NCI-H187 (cell line): ENCODE measurements around the gene ARHGAP25.
"Not testable (repeated sequence)": the region's sequence is repeated elsewhere in the genome, so short reads cannot be mapped to it uniquely, and the experiment has no call there.

Source experiments
- DNase-seq, 2 experiments: peaks; one replicate each; lab custom pipeline; 2025; lab: John Stamatoyannopoulos, UW

The ARHGAP25 gene

DNA sequence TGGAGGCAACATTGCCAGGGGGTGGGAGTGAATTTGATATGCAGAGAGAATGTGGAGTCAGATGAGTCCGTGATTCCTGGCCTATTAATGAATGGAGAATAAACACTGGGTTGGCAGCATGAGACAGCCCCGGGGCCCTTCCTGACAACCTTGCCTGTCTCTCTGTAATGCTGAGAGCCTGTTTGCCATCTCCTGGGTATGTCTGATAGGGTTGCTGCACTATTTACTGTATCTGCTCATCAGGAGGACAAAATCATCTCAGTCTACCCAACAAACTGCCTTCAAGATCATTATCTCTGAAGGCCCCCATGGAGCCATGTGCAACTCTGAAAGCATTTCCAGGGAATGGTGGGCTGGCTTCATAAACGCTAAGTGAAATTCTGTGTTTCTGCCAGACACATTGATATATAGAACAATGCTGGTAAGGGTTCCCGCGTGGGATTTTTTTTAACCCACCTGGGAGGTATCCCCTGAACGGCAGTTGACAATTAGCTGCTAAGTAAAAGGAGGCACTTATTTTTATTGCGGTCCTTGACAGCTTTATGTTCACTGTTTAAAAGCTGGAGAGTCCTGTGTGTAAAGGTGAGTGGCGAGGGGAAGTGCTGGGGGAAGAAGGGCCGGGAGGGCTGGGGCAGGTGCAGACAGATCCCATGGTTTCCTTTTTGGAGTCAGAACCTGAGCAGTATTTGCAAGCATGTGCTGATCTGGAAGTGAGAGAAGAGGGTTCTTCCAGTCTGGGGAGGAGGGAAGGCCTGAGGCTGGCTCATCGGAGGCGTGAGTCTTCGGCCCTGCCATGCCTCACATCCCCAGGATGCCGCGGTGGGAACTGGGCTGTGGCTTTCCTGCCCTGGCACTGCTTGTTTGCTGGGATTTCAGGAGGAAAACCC lies 64.8 kb downstream of the ARHGAP25 start:
- peak; percentile 74 to 83 for DNase-seq

DNA sequence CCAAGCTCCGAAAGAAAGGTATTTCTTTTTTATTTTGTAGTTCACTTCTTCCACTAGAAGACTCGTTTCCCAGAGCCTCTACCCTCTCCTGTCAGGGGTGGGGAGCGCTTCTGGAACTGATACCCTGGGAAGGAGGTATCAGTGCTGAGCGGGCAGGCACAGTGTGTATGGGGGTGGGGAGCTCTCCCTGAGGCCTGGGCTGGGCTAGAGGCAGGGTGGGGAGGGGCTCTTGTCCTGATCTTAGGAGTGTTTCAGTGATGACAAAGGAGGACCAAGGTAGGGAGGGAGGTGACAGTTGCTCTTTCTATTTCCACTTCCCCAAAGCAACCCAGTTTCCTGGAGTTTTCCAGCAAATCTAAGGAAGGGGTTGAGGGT lies 65.4 kb downstream of the ARHGAP25 start:
- DNase-seq: peak in 1 of 2 experiments; percentile 25

DNA sequence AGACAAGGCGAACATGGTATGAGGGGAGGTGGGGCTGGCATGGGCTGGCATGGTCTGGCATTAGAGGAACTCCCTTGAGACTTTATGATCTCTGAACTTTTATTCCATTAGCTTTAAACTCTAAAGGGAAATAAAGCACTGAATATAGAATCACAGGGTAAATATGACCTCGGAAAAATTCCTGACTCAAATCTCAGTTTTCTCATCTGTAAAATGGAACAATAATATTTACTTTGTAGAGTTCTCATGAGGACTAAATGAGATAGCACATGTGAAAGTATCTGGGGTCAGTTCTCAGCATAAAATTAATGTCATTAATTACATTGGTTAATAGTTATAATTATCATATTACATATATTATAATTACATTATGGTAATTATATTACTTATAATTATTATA lies 65.9 kb downstream of the ARHGAP25 start:
- no peak for DNase-seq

DNA sequence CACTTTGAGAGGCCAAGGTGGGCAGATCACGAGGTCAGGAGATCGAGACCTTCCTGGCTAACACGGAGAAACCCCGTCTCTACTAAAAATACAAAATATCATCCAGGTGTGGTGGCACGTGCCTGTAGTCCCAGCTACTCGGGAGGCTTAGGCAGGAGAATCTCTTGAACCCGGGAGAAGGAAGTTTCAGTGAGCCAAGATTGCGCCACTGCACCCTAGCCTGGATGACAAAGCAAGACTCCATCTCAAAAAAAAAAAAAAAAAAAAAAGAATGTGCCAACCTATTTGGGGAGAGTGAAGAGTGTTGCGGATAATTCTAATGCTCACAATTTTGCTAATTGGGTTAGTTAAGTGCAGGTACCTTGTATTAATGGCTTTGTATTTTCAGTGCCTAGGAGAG lies 67.5 kb downstream of the ARHGAP25 start:
- DNase-seq: not testable (repeated sequence)

DNA sequence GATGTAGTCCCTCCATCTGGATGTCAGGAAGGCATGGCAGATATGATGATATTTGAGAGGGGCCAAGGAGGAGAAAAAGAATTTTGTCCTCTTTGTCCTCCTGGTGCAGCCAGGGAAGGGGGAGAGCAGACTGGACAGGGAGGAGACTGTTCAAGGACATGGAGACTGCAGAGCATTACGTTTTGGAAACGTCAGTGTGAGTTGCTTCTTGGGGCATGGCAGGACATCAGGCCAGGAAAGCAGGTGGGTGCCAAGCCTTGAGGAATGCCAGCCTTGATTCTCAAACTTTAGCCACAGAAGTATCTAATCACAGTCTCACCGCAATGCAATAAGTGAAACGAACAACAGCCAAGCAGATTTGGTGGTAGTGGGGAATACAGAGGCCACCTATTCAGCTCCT lies 70.4 kb downstream of the ARHGAP25 start:
- DNase-seq: no peak

DNA sequence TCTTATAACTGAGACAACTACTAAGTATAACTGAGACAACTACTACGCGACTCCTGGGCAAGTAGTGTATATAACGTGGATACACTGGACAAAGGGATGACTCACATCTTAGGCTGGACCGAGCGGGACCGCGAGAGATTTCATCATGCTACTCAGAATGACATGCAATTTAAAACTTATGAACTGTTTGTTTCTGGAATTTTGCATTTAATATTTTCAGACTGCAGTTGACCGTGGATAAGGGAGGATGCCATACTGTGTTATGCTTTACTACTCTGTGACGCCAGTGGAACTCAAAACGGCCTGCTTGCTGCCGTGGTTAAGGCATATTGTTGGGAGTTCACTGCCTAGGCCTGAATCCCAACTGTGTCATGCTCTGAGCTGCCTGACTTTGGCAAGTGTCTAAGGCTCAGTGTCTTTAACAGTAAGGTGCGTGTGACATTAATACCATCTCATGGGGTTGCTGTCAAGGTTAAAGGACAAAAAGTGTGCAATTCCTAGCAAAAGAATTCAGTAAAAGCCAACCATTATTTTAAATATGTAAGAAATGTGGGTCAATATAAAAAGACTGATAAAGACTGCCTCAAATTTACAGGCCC lies 72.0 kb downstream of the ARHGAP25 start:
- no peak for DNase-seq

DNA sequence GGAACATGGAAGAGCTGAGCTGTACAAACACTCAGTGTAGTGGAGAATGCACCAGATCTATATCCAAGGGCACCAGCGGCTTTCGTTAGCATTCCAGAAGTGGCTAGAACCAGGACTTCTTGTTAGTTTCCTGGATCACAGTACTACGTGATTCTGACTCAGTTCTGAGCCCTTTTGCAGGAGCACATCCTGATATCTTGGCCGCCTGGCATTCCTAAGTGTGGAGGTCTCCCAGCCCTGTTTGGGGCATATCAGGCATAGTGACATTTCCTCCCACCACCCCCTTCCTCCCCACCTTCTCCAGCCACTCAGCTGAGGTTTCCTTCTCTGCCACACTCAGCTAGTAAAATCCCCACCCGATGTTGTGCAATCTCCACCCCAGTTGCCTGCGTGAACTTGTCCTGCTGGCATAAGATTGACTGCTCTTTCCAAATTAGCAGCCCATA lies 73.2 kb downstream of the ARHGAP25 start:
- DNase-seq: no peak

DNA sequence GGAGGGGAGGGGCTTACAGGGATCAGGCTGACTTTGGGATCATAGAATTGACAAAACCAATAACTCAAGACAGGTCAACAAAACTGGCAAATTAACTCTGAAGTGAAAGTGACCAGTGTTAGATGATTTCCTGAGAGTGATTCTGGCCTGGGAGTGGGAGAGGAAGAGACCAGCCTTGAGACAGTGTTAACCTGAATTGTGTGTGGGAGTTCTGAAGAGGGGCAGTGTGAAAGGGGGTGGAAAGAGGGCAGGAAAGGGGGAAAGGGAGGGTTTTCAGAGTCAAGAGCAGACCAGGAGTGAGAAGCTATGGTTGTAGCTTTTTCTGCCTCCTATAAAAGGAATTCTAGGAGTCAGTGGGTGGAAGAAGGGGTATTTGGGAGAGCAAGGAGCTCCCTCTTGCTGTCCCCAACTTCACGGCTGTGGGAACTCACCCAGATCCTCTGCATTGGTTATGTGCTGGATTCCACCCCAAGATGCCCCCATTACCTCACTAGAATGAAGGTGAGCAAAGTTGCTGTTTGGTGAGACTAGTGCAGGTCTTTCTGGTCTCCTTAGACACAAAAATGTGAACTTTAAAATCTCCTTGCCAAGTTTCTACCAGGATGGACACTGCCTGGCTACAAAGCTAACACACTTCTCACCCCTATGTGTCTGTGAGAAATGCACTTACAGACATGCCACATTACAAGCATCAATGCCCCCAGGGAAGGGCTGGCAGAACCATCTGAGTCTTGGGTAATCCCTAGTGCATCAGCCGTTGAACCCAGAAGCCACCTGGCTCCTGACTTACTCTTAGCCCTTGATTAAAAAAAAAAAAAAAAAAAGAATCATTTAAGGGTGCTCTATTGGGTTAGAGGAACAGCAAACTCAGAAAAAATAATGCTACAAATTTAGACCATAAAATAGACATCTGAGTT lies 75.0 kb downstream of the ARHGAP25 start:
- DNase-seq: no peak

DNA sequence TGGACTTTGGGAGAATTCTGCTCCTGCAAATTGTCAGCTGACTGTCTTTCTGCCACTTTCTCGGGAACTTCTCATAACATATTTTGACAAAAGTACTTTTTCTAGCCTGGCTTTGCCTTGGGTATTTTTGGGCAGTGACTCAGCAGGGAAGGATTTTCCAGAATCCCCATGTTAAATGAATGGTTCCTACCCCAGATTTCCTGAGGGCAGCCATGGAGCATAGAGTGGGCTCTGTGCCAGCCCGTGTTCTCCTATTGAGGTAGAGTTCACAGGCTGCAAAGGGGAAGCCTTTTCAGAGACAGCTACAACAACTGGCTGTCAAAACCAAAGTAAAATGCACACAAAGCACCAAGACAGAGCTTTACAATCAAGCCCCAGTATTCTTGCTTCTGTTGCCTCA lies 76.8 kb downstream of the ARHGAP25 start:
- no peak for DNase-seq

DNA sequence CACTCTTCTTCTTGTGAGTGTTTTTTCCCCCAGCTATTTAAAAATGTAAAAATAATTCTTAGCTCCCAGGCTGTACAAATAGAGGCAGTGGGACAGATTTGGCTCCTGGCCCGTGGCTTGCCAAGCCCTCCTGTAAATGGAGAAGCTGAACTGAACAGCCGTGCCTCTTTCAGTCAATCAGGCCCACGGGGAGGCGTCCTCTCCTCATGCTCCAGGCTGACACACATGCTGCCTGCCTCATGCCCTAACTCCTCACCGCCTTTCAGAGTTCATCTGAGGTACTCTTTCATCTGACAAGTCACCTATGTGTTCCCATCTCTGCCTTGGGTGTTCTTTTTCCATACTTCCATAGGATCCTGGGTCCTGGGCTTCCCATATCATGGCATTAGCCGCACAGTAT lies 77.6 kb downstream of the ARHGAP25 start:
- no peak for DNase-seq

DNA sequence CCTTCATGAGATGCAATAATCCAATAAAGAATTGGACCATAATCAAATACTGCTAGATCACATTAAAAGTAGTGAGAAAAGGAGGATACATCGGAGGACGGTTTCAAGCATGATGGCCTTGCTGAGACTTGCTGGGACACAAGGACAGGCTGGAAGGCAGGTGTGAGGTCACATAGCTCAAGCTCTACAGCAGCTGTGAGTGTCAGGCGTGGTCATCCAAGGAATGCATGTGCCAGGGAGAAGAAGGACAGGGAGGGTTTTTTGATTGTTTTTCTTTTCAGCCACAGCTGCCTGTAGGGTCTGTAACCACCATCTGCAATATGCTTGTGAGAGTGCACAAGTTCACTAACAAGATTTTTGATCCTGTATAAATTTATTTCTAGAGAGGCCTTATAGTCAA lies 79.0 kb downstream of the ARHGAP25 start:
- no peak for DNase-seq

DNA sequence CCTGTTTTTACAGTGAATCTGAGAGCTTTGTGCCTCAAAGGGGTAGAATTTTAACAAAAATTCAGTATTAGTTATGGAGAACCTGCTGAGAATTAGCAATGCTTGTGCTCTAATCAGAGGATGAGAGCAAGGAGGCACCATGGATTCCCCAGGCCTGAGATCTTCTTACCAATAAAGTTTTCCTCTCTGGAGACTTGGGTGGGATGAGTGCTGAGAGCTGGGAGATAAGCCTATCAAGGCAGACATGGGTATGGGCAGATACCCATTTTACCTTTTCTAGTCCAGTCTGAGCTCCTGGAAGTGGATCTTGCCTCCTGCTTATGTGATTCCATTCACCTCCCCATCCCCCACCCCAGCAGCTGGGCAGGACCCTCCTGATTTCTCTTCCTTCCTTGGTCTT lies 82.7 kb downstream of the ARHGAP25 start:
- DNase-seq: no peak

DNA sequence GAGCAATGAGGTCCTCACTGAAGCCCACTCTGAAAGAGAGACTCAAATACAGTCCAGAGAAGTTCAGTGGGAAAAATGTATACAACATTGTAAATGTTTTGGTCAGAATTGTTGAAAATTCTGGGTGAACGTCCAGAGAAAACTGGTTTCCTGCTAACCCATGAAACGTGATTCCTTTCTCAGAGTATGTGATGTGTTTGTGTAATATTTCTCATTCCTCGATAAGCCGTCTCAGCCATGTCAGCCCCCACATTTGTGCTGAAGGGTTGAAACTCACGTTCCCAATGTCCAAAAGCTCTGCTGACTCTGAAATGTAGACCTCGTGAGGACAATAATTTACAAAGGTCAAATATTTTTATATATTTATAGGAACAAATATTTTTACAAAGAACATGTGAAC lies 84.9 kb downstream of the ARHGAP25 start:
- no peak for DNase-seq

DNA sequence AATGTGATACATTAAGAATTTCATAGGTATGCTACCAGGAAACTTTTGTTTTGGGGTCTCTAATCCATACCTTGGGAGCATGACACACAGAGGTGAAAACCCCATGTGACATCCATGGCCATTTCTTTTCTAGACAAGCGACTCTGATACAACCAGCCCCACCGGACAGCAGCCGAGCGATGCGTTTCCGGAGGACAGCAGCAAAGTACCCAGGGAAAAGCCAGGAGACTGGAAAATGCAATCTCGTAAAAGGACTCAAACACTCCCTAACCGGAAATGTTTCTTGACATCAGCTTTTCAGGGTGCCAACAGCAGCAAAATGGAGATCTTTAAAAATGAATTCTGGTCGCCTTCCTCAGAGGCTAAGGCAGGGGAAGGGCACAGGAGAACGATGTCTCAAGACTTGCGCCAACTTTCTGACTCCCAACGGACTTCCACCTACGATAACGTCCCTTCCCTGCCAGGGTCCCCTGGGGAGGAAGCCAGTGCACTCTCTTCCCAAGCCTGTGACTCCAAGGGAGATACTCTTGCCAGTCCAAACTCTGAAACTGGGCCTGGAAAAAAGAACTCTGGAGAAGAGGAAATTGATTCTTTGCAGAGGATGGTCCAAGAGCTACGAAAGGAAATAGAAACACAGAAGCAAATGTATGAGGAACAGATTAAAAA lies 87.7 kb downstream of the ARHGAP25 start:
- no peak for DNase-seq

DNA sequence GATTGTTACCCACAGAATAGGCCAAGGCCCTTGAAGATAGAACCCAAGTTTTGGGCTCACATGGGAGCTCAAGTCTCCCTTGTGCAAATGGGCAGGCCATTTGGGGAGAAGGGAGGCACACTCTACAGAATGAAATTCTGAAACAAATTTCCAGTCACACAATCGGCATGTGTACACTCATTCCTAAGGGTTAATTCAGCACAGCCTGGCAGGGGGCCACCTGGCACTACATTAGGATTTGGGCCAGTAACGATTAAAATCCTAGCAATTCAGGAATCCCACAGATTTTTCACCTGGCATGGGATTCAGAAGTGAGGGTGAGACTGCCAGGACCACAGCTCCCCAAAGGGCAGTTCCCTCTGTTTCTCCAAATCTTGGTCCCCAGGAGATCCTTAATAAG lies 90.2 kb downstream of the ARHGAP25 start:
- no peak for DNase-seq

DNA sequence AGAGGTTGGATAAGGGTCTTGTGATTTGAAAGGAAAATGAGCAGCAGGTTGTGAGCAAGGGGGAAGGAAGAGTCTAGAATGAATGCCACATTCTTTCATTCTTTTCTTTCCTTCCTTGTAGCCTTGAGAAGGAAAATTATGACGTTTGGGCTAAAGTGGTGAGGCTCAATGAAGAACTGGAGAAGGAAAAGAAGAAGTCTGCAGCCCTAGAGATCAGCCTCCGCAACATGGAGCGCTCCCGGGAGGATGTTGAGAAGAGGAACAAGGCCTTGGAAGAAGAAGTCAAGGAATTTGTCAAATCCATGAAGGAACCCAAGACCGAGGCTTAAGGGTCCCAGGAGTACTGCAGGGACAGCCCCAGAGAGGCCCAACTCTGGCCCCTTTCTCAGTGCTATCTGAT lies 91.3 kb downstream of the ARHGAP25 start:
- DNase-seq: no peak

DNA sequence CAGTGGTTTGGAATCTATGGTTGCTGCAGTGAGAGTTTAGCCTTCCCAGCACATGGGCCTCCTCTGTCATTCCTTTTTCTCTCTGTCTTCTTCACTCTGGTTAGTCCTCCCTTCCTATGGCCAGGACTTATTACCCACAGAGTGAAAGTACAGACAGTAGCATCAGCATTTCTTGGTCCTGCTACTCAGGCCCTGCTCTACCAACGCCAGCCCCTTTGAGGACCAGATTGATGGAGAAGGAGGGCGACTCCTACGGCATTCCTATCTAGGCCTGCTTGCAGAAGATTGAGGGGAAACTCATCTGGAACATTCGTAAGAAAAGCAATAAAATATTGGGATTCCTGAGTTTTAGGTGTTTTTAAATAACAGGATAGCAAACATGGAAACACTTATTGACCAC lies 93.1 kb downstream of the ARHGAP25 start:
- DNase-seq: no peak

DNA sequence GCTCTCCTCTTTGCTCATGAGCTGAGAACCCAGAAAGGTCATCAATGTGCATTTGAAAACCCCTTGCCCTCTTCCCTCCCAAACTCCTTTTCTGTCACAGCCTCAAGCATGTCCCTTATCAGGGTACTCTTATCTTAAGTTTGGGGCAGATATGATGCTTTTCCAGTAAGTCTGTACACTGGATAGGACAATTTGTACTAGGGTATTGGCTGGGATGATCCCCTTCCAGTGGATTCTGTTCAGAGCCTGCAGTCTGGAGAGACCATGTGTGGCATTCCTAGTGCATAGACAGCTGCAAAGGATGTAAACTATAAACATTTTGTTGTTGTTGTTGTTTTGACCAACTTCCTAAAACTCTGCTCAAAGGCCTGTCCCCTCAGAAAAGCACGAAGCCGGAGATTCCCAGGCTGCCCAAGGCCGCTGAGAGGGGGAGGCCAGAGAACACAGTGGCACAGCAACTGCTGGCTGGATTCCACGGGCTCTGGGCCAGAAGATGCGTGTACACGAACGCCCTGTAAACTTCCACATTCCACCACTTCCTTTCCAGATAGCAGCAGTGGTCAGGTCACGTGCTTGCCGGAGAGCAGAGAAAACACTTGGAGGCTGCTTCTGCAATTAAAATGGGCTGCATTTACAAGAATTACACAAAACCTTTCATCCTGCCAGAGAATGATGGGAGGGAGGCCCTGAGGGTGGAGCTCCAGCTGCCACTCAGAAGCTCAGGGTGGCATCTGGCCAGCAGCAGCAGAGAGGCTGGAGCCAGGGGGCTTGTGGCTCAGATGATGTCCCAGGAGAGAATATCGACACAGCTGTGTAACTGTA lies 94.5 kb downstream of the ARHGAP25 start:
- DNase-seq: no peak

DNA sequence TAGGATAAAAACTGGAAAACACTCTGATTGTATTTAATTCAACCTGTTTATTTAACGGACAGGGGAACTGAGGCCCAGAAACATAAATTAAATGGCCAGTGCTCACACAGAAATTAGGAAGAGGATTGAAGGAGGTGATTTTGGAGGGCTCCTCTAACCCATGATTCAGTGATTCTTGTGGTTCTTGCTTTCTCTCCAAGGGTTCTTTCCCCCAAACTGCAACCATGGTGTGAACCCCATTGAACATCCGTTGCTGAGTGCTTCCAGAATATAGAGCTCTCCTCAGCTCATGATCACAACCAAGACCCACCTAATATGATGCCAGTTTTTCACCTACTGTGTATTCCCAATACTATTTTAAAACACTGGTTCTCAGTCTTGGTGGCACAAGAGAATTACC lies 95.1 kb downstream of the ARHGAP25 start:
- no peak for DNase-seq

DNA sequence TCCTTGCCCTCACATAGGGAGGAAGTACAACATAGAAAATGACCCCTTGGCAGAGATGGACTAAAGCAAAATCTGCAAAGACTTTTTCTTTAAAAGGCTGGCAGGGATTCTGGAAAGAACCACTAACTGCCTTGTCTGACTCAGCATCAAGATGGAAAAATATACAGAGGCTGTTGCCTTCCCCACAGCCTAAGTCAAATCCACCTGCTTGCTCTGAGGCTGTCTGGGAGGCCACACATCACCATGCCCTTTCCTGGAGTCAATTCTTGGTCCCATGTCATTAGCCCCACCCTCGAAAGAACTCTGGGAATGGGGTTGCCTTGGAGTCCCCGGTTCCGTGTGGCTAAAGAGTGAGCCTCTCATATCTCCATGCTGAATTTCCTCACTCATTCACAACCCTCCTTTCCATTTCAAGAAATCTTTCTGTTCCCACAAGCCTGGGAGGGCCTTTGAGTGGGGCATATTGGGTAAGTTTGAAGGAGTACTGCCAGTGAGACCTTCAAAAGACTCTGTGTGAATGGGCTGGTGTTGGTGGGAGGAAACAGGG lies 97.1 kb downstream of the ARHGAP25 start:
- no peak for DNase-seq
